Measurements from ENCODE around the gene BORCS6.
A peak's percentile ranks its signal among the peaks of the same experiment; 100 is the strongest.

BORCS6 gene

DNA sequence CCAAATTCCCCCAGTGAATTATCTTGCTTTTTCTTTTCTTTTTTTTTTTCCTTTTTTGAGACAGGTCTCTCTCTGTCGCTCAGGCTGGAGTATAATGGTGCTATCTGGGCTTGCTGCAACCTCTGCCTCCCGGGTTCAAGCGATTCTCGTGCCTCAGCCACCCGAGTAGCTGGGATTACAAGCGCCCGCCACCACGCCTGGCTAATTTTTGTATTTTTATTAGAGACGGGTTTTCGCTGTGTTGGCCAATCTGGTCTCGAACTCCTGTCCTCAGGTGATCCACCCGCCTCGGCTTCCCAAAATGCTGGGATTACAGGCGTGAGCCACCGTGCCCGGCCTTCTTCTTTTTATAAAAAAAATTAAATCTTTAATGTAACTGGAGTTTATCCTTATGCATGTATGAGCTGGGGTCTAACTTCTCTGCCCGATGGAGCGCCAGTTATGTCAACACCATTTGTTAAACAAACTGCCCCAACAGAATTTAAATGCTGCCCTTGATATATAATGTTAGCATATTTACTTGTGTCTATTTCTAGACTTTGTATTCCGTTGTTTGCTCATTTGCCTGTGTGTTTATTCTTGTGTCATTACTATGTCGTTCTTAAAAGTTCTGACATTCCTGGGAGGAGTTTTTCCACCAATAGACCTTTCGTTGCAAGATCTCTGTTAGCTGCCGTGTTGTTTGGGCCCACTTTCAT lies 20.9 kb upstream of the BORCS6 start:
- DNase-seq (ENCODE audit: low spot score): no peak

DNA sequence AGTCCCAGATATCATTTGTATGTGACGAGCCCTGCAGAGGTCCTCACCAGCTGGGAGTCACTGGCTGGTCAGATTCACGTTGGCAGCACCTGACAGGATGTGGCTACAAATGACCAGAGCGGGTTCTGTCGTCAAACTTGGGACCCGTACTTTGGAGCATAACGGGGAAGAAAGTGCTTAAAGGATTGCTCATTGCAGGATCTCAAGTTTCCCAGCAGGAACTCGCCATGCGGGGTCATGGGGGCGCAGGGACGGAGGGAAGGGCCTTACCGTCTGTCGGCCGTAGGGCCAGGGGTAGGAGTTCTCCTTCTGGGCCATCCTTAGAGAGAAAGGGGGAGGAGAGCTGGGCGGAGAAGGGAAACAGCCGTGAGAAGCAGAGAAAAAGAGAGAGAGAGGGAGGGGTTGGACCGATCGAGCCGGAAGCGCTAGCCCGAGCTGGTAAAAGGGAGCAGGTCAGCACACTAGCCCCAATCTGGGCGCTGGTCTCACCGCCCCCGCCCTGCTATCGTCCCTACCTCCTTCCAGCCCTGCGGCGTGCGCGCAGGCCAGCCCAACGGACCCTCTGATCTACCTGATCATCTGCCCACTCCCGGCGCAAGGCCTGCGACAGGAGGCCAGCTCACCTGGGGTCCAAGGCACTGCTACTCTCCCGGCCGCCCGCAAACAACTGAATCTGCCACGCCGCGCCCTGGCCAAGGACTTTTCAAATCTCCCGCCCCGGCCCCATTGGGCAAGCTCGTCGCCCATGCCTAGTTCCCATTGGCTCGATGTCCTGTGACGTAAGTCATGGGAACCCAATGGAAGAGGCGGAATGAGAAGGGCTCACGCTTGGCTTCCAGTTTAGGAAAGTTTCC lies 20.2 kb upstream of the BORCS6 start, which contains the start of gene AURKB:
Gene AURKB (minus strand): TSS at position 669 of the 854 bp plus-strand sequence. CDS start 351 bp downstream, at position 318.
- peak; percentile 97 for DNase-seq (ENCODE audit: low spot score)

DNA sequence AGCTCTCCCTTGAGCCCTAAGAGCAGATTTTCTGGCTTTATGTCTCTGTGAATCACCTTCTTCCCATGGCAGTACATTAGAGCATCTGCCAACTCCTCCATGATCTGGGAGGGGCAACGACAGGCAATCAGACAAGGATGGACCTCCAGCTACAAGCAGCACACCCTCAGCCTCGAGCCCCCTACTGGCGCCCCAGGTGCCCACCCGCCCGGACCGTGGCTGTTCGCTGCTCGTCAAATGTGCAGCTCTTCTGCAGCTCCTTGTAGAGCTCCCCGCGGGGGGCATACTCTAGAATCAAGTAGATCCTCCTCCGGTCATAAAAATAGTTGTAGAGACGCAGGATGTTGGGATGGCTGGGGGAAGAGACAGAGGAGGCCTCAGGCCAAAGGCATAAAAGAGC lies 16.6 kb upstream of the BORCS6 start:
- DNase-seq (ENCODE audit: low spot score): no peak

DNA sequence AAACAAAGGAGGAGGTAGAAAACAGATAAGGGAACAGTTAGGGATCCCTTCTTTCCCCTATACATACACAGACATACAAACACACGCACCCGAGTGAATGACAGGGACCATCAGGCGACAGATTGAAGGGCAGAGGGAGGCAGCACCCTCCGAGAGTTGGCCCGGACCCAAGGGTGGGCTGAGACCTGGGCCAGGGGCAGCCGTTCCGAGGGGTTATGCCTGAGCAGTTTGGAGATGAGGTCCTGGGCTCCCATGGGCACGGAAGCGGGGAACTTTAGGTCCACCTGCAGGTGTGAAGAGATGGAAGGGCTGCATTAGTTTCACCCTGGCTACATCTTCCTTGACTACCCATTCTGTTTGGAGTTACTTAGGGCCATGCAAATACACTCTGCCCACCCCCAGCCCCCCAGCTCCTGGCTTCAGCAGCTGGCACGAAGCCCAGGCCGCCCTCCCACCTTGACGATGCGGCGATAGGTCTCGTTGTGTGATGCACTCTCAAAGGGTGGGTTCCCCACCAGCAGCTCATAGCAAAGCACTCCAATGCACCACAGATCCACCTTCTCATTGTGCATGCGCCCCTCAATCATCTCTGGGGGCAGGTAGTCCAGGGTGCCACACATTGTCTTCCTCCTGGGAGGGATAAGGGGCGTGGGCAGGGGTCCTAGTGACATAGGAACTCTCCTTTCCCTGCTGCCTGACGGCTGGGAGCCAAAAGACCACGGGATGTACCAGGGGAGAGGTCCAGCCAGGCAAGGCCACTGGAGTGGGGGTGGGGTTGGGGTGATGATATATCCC lies 15.0 kb upstream of the BORCS6 start:
- no peak for DNase-seq (ENCODE audit: low spot score)

DNA sequence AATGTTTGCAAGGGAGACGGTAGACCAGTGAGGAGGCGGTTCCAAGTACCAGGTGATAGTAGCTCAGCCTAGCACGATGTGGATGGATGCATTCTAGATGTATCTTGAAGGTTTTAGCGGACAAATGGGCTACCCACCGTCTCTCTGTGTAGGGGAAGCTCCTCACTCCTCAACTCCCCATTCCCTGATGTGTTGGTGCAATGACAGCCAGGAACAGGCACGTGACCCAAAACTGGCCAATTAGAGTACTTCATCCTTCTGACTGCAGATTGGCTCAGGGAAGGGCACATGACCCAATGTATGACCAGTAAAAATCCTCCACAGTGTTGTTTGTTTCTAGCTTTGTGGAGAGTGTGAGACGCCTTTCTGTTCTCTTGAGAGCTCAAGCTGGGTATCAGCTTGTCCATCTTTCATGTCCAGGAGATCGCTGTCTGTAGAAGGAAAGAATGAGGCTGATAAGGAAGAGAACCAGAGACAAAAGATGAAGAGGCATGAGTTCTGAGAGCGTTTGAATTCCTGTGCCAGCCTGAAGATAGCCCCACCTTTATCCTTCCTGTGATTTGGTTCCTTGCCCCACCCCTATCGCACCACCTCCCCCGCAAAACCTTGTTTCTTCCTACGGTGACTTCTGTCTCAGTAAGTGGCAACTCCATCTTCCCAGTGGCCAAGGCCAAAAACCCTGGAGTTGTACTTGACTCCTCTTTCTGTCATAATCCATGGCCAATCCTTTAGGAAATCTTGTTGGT lies 2.3 kb upstream of the BORCS6 start:
- peak; percentile 99 for DNase-seq (ENCODE audit: low spot score)

DNA sequence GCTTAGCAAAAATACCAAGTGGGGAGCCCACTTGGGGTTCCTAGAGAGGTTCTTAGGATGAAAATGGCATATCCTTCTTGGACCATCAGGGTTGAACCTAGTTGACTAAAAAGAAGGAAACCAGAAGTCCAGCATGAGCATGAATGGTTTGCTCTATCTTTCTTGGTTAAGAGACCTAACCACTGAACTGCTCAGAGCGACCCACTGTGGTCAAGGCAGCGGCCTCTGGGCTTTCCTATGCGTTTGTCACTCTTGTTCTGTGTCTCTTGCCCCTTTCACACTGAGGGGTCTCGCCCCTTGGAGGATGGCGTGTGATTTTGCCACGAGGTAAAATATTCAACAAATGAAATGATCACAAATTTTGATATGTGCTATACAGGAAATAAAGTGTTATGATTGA lies 526 bp upstream of the BORCS6 start:
- DNase-seq (ENCODE audit: low spot score): no peak

DNA sequence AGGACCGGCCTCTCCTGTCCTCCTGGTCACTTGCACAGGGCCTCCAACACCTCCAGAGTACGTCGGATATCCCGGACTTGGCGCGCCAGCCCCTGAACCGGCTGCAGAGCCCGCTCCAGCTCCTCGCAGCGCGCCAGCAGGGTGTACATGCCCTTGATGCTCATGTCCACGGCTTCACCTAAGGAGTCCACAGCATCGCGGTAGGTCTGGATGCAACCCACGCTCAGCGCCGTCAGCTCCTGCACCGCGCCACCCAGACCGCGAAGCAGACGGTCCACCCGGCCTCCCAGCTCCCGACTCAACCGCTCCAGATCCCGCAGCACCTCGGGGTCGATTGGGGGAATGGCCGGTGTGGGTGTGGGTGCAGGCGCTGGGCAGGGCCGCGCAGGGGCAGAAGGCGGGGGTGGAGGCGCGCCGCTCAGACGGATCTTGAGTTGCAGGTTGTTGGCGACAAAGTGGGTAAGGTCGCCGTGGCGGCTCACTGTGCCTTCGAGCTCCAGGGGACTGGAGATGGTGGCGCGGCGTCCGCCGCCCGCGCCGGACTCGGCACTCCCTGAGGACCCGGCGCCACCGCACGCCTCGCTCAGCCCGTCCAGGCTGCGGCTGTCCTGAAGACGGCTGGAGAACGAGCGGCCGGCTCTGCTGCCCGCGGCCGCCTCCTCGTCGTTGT lies 804 bp downstream of the BORCS6 start:
- no peak for DNase-seq (ENCODE audit: low spot score)

DNA sequence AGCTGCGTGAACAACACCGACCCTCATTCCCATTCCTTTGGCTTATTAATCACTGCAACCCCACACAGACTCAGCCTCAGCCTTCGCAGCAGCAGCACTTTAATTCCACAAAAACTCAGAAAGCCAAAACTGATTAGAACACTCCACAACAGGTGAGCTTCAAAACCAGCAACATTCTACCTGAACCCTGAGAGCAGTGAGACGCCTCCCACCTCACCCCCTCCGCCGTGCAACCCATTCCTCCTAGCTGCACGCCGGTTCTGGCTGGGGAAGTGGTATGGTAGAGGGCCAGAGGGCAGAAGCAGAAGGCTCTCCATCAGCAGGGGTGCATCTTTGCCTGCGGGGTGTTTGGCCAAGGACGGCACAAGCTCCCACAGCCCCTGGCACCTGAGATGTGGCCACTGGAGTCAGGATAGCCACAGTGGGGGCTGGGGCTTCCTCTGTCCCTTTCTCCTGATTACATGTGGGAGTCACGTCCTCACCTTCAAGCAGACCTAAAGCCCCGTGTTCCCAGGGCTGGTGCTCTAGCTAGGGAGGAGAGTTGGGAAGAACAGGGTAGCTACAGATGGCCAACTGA lies 1.6 kb downstream of the BORCS6 start:
- peak; percentile 40 for DNase-seq (ENCODE audit: low spot score)

DNA sequence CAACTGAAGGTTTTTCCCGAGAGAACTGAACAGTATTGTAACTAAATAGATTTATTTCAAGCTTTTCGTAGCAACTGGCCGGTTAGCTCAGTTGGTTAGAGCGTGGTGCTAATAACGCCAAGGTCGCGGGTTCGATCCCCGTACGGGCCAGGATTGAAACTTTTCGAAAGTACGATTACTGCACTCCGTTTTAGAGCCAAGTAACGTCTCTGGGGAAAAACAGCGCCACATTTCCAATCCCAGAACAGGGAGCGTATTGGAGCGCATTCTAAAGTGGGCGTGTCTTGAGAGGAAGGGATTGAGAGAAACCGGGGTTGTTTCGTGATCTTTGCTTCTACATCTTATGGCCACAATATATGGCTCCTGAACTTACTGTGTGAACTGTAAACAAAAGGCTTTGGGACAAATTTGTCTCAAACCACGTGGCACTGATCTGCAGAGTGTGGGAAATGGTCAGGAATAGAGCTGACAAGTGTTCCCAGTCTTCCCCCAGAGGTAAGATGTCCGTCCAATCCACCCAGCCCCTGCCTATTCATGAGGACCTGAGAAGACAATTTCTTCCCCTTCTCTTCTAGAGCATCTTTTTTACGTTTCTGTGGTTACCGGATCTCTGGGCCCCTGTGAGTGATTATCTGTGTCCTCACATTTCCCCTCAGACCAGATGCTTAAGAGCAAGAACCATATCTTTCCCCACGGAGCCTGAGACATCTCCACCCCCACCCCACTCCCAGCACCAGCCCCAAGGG lies 2.3 kb downstream of the BORCS6 start:
- DNase-seq (ENCODE audit: low spot score): peak; percentile 98

DNA sequence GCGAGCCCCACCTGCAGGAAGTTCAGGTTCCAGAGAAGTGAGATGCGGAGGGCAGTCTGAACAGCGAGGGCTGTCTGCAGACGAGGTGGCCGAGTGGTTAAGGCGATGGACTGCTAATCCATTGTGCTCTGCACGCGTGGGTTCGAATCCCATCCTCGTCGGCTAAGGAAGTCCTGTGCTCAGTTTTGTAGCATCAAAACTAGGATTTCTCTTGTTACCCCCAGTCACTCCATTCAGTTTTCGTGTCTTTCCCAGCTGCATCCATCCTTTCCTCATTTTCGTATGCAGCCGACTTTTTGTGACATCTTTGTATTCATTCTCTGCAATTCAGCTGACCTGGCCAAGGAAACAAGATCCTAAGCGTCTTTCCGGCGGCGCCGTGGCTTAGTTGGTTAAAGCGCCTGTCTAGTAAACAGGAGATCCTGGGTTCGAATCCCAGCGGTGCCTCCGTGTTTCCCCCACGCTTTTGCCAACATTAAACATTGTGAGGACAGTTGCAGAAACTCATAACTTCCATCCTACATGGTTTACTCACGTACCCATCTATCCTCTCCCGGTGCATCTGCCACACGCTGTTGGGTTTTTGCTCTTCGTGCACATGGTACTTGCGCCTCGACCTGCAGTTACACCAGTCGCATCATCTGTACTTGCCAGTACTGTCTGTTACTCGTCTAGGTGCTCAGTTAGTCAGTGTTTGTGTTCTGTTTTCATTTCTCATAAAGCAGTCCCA lies 3.0 kb downstream of the BORCS6 start:
- DNase-seq (ENCODE audit: low spot score): peak; percentile 98

DNA sequence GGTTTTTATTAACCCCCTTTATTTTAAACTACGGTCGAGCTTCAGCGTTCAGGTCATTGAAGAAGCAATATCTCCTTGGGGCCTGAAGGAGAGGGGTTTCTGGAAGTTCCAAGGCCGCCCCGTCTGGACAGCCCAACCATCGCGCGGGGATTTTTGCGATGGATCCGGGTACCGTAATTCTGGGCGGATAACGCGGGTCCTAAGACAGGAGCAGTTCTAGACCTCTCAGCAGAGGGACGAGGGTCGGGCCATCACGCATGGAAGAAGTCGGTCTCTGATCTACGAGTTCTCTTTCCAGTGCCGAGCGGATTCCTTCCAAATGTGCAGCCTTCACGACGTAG lies 3.6 kb downstream of the BORCS6 start:
- no peak for DNase-seq (ENCODE audit: low spot score)

DNA sequence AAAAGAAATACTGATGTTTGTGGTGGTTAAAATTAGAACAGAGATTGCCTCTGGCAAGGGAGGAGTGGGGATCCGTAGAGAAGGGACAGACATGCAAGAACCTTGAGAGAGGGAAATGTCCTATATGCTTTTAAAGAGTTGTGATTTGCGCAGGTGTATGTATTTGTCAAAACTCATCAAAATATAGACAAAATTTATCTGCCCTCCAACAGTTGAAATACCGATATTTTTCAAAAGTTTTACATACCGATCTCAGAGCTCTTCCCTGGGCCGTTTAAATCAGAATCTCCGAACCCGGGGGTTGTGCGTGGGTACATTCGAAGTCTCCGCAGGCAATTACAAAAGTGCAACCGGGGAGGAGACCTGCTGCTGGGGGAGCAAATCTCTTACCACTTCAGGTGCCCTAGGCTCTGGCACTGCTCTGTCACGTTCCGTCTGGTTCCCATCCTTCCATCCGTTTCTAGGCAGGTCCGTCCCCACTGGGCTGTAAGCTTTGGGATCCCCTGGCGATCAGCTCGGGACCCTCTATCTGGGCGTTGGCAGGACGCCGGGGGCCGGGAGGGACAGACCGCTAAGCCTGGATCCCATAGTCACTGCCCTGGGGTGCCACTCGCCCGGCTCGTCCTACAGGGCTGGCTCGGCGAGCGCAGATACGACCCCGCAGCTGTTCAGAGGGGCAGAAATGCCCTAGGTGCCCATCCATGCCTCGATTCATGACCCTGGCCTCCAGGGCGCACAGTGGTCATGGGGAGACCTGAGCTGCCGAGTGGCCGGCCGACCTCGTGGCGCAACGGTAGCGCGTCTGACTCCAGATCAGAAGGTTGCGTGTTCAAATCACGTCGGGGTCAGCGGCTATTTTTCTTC lies 4.2 kb downstream of the BORCS6 start:
- peak; percentile 85 for DNase-seq (ENCODE audit: low spot score)

DNA sequence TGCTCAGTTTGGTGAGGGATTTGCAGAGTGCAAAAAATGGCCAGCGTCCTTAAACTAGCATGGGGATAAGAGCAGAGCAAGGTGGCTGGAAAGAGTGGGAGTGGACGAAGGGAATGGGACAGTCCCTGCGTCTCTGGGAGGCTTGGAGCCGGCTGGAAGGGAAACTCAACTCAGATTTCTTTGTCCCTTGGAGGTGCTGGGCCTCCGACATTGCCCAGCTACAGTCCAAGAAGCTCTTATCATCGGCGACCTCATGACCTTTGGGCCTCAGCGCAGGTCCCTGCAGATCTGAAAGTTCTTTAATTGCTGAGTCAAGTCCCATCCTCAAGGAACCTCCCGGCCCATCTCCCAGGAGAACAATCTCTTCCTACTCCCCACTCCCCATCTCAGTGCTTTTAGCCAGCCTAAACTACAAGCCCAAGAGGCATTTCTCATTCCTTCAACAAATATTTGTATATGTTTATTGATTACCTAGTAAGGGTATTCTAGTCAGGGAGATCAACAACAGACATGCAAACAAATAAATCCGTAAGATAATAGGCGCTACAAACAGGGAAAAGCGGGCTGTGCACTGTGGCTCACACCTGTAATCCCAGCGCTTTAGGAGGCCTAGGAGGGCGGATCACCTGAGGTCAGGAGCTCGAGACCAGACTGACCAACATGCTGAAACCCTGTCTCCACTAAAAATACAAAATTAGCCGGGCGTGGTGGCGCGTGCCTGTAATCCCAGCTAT lies 12.8 kb downstream of the BORCS6 start:
- DNase-seq (ENCODE audit: low spot score): no peak

DNA sequence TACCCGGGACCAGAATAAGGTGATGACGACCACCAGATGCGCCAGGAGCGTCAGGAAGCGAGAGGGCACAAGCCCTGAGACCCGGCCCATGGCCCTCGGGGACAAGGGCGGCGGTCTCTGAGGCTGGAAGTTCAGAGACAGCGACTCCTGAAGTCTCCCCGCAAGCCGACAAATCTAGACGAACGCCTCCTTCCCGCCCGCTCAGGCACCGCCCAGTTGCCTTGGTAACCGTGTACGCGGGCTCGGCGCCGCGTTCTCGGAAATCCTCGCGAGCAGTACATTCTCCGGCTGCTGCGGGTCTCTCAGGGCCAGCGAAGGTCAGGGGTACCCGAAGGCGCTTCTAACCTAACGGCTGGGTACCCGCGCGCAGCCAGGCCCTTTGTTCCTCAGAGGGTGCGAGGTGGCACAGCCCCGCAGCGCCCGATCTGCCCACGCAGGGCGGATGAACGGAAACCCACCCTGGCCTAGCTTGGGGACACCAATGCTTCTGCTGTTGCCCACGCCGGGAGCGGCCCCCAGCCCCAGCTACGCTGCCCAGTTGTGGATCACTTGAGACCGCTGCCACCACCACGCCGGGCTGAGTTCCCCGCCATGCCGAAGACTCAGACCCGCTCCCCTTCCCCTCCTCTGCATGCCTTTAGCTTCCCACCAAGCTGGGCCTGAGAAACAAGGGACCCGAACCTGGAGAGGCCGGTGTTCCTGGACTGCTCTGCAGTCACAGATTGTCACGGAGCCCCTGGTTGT lies 13.6 kb downstream of the BORCS6 start, which contains the start of gene TMEM107:
Gene TMEM107 (minus strand): TSS at position 184 of the 744 bp plus-strand sequence. CDS start 94 bp downstream, at position 90.
- peak; percentile 91 for DNase-seq (ENCODE audit: low spot score)

DNA sequence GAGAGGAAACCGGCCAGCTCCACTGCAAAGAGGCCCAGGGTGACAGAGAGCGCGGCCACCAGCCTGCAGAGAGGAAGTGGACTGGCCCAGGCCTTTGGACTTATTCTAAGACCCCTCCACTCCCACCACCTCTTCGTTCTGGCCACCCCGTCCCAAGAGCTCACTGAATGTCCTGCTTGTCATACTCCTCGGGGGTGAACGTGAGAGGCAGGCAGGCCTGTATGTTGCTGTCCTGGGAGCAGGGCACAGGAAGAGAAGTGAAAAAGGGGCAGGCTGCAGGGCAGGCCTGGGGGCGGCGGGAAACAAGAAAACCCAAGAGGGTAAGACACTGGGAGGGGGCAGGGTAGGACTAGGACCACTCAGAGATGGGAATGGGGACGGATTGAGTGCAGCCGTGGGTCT lies 14.2 kb downstream of the BORCS6 start:
- no peak for DNase-seq (ENCODE audit: low spot score)

DNA sequence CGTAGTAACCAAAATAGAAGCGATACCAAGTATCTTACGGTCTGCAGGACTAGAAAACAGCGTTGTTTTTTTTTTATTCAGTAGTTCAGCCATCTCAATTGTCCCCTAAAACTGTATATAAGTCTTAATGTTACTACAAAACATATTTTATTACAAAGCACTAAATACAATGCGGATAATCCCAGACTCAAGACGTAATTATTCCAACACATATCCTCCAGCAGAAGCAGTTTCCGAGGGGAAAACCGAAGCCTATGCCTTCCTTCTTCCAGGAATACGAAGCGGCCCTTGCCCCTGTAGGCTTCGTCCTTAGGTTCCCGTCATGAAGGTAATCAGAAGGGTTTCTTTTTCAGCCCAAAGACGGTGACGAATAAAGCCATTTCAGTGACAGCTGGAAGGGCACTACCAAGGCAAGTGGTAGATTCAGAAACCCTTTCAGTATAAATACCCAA lies 16.1 kb downstream of the BORCS6 start:
- DNase-seq (ENCODE audit: low spot score): no peak
